GM12874 (cell line): Measurements from ENCODE around the gene ZNF785.

Source experiments
- TF ChIP-seq, protein P1 (sequence below): IDR thresholded peaks from 2 replicates; pipeline ENCODE4 v1.5.1; 2011; ENCODE audit warnings: low read depth, mild to moderate bottlenecking, control low read depth, low read length, moderate library complexity; ENCODE audit not compliant: insufficient read depth

ZNF785 gene

DNA sequence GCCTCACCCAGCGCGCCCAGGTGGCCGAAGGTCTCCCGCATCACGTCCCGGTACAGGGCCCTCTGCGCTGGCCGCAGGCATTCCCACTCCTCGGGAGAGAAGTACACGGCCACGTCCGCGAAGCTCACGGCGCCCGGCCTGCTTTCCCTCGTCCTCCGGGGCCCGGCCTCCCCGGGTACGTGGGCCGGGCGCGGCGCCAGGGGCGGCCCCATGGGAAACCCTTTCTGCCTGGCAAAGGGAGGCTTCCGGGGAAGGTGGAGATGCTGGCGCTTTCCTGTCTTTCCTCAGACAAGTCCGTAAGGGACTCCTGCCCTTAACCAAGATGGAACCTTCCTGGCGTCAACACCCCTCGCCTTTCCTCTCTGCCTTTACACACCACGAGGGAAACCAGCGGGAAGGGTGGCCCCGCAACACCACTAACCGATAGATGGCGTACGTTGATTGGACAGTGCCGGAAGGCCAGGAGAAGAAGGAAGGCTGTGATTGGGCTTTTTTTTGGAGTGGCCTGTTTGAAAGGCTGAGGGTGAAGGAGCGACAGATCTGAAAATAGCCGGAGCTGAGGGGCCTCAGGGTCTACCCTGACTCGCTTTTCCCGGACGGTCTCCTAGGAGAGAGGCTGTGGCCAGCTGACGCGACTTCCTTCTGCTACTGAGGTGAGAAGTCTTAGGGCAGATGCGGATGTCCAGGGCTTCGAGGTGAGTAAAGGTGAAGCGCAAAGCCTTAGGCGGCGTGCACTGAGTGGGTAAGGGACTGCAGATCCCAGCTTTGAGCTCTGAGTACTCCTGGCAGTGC, at the start of gene ZNF785:
ZNF785 (minus strand) TSS at position 298 of the 792 bp plus-strand sequence; CDS start at position 212, 86 bp downstream.
- TF ChIP-seq, protein P1, sequence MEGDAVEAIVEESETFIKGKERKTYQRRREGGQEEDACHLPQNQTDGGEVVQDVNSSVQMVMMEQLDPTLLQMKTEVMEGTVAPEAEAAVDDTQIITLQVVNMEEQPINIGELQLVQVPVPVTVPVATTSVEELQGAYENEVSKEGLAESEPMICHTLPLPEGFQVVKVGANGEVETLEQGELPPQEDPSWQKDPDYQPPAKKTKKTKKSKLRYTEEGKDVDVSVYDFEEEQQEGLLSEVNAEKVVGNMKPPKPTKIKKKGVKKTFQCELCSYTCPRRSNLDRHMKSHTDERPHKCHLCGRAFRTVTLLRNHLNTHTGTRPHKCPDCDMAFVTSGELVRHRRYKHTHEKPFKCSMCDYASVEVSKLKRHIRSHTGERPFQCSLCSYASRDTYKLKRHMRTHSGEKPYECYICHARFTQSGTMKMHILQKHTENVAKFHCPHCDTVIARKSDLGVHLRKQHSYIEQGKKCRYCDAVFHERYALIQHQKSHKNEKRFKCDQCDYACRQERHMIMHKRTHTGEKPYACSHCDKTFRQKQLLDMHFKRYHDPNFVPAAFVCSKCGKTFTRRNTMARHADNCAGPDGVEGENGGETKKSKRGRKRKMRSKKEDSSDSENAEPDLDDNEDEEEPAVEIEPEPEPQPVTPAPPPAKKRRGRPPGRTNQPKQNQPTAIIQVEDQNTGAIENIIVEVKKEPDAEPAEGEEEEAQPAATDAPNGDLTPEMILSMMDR, result no peak

DNA sequence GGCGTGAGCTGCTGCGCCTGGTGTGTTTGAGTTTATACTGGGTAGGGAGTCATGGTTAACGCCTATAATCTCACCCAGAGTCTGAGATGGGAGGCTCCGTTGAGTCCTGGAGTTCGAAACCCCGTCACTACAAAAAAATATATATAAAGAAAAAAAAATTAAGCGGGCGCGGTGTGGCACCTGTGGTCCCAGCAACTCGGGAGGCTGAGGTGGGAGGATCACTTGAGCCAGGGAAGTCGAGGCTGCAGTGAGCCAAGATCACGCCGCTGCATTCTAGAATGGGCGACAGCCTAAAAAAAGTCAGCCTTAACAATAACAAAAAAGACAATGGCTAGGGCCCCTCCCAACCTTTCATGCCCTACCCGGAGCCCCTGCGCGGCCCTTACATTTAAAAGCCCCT, 48.0 kb upstream of the ZNF785 start:
- TF ChIP-seq, protein P1, result no peak

DNA sequence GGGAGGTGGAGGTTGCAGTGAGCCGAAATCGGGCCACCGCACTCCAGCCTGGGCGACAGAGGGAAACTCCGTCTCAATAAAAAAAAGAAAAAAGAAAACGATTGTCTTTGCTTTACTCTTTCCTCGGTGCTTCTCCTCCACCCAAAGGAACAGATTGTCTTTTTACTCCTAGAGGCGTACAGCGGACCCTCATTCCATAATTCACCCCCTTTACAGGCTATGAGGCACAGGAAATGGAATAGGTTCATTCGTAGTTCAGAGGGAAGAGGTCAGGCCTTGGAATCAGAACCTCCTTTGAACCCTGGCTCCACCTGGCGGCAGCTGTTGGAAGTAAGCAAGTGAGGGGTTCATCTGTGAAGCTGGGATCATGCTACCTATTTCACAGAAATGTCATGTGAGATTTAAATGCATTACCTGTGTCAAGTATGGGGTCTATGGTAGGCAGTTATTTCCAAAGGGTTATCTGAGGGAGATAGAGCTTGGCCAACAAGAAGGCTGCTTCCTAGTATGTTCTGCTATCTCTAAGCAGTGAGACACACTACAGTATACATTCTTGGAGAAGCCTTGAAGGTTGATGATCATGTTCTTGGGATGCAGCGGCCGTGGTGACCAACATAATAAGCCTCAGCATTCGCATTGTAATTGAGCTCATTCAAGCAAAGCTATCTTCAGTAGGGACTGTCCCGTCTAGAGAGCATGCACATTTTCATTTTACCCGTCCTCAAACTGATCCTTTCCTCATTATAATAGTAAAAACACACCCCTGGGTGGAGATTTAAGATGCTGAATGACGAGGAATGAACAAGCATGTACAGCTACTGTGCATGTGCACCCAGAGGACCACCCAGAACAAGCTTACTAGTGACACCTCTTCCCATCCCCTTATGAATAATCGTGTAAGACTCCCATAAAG, 43.4 kb upstream of the ZNF785 start:
- TF ChIP-seq, protein P1, result peak; percentile 89

DNA sequence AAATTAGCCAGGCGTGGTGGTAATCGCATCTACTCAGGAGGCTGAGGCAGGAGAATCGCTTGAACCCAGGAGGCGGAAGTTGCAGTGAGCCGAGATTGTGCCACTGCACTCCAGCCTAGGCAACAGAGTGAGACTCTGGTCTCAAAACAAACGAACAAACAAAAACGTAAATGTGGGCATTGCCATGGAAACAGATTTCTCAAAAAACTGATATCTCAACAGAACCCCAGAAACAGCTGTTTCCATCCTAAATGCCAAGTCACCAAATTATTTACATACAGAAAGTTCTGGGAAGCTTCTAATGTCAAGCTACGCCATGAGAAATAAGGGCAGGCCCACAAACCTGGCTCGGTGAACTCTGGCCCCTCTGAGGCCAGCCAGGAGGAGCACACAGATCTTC, 40.7 kb upstream of the ZNF785 start:
- TF ChIP-seq, protein P1, result no peak

DNA sequence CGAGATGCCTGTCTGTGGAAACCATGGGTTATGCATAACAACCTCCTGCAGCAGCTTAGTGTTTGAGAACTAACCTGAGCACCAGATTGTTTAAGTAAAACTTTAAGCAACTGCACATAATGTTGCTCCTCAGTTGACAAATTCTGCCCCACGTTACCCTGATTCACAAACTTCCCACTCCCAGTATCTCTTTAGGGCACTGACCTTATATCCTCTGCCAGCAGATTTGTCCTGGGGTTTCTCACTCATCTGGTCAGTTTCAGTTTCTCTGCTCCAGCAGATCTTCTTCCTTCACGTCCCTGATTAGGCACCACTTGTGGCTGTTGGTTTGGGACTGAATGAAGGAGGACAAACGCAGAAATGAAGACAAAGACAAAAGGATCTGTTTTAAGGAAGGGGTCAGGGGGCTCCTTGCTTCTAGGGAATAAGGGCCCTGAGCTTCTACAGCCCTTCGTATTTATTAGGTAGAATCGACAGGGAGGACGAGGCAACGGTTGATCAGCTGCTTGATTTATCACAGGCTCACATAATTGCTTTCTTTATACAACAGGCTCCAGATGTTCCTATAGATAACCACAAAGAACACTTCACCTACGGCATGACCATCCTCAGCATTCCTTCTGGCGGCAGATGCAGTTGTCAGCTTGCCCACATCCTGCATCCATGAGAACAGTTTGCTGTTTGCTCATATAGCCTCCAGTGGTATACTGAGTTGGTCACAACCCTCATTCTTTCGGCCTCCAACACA, 38.2 kb upstream of the ZNF785 start:
- TF ChIP-seq, protein P1, result no peak

DNA sequence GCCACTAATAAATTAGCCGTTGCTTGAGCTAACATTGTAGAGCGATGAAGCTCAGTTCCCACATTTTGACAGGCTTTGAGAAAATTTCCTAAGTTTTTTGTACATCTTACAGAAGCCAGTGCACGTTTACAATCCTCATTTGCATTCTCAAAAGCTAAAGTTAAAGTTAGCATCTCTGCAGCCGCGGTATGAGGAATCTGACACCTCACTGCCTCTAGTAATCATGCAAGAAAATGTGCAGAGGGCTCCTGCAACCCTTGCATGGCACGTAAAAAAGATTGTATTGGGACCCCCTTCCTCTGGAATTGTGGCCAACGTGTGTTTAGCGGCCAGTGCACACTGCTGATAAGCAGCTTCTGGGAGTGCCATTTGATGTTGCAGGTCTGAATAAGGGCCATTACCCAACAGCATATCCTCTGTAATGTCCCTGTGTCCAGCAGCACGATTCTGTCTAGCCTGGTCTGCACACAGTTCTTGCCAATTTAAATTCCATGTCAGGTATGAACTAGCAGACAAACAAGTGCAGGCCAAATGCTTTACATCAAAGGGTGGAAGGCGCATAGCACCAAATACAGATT, 37.0 kb upstream of the ZNF785 start:
- TF ChIP-seq, protein P1, result no peak
